Effector memory CD8-positive, alpha-beta T cell (primary cell): ENCODE measurements around the gene HMGCS1.

Source experiments
- ATAC-seq: fragments of 150-1000 bp; cut with Tn5 transposase; replicated peaks from 2 replicates; pipeline ENCODE4 v1.10.0; 2021; ENCODE audit warnings: mild to moderate bottlenecking, moderate library complexity
- DNase-seq, 3 experiments: peaks; one replicate each; pipeline ENCODE4 v3.0.0; 2021
- H3K27ac Mint-ChIP-seq, 2 donors: one replicate each; pipeline ENCODE4 v1.8.0; 2022; ENCODE audit warnings: mild to moderate bottlenecking in 2 of 2, mixed read lengths in 2 of 2, moderate library complexity in 2 of 2
- H3K27me3 Mint-ChIP-seq, 2 donors: one replicate each; pipeline ENCODE4 v1.8.0; 2022; ENCODE audit warnings: mixed read lengths in 2 of 2
- H3K36me3 Mint-ChIP-seq: one replicate; pipeline ENCODE4 v1.8.0; 2022; ENCODE audit warnings: mild to moderate bottlenecking, moderate library complexity, mixed read lengths; ENCODE audit not compliant: insufficient read depth
- H3K4me1 Mint-ChIP-seq, 2 donors: one replicate each; pipeline ENCODE4 v1.8.0; 2022; ENCODE audit warnings: low read depth in 2 of 2, mixed read lengths in 2 of 2
- H3K4me3 Mint-ChIP-seq, 2 donors: one replicate each; pipeline ENCODE4 v1.8.0; 2022; ENCODE audit warnings: mild to moderate bottlenecking in 2 of 2, mixed read lengths in 2 of 2, moderate library complexity in 2 of 2
- H3K9me3 Mint-ChIP-seq, 2 donors: one replicate each; pipeline ENCODE4 v1.8.0; 2022; ENCODE audit warnings: mixed read lengths in 2 of 2
- total RNA-seq, 9 experiments: gene quantifications; one replicate each; lab custom pipeline; 2026; lab: John Stamatoyannopoulos, UW

Gene HMGCS1
- total RNA-seq: 45.1 to 351 (median 118) reads per million in 9 experiments

DNA sequence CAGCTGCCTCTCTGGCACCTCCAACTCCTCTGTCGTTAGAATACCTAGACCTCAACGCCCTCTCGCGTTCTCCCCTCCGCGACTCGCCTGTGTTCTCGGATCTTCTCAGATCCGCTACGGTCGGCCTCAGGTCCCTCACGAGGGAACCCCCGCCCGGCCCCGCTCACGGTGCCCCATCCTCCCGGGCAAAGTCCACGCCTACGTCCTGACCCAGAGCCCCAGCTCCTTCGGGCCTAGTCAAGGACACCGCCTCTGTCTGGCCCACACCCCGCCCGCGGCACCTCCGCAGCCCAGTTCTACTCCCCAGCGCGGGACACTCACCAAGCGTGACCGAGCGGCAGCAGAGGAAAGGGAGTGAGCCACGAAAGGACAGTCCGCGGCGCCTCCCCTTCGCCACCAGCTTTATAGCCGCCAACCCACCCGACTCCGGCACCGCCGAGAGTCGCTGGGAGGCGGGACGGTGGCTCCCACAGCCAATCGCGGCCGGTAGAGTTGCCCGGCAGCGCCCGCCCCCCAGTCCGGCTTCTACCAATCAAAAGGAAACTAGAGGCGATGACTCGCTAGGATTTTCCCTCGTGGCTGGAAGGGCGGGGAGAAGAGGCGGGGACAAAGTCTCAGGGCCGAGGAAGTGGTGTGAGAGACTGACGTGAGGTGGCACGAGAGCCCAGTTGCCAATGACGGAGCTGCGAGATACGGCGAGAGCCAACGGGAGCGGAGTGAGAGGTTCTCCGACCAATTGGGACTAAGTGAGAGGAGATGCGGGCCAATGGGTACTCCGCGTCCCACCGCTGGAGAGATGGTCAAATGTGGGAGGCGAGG lies at the start of gene HMGCS1:
HMGCS1 (minus strand) TSS at position 378 of the 819 bp plus-strand sequence. CDS start 14,447 bp downstream, outside the sequence.
- peaks cover 24% of the 10 kb centered on the region for H3K36me3 Mint-ChIP-seq
- H3K27ac Mint-ChIP-seq: peak within 1 kb of the TSS; percentile 96 to 99
- peaks cover 0 to 2% of the 10 kb centered on the region in 2 donors for H3K9me3 Mint-ChIP-seq
- ATAC-seq: peak; percentile 86
- H3K27me3 Mint-ChIP-seq: peaks cover 8 to 21% of the 10 kb centered on the region in 2 donors
- DNase-seq: peak; percentile 98 to 99 (median 99)
- H3K4me1 Mint-ChIP-seq: peaks cover 23 to 30% of the 10 kb centered on the region in 2 donors
- peak within 1 kb of the TSS; percentile 92 to 93 for H3K4me3 Mint-ChIP-seq

DNA sequence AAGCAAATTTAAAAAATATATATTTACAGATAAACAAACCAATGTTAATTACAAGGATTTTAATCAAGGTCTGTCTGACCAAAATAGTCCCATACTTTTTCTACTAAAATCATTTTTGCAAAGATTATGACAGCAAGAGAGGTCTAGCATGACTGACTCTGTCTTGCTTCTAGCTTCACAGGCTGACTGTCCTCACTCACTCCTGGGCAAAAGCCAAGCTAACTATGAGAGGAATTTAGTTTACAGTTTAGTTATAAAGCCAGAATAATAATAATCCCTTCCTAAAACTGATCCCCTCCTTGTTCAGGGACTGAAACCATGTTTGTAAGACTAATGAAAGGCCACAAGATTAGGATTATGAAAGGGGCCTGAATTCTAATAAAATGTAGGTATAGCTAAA lies 45.5 kb upstream of the HMGCS1 start:
- Mint-ChIP-seq H3K4me3 (no peak overlapping the region), H3K9me3 (peaks cover 4 to 22% of the 10 kb centered on the region in 2 donors), H3K27ac (no peak overlapping the region), H3K27me3 (peaks cover 0 to 10% of the 10 kb centered on the region in 2 donors), H3K36me3 (no peaks in the 10 kb centered on the region), H3K4me1 (no peaks in the 10 kb centered on the region)
- DNase-seq: no peak
- no peak for ATAC-seq

DNA sequence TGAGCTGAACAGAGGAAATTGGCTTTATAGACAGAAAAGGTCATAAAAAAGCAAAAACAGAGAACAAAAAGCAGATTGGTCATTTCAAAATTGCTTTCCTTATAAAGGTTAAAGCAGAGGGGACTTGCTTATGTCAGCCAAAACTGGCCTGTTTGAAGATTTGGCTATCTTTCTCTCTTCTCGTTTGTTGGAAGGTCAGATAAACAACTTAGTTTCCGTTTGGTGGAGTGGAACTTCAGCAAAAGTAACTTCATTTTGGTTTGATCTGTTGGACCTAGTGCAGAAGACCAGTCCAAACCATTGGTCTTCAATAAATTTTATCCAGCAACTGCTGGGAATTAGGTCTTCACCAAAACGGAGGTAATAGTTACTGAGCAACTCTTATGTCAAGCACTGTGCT lies 45.1 kb upstream of the HMGCS1 start:
- Mint-ChIP-seq H3K4me1 (no peaks in the 10 kb centered on the region), H3K27ac (no peak overlapping the region), H3K4me3 (no peak overlapping the region), H3K9me3 (peaks cover 4 to 22% of the 10 kb centered on the region in 2 donors), H3K36me3 (no peaks in the 10 kb centered on the region), H3K27me3 (peaks cover 0 to 10% of the 10 kb centered on the region in 2 donors)
- no peak for DNase-seq
- no peak for ATAC-seq

DNA sequence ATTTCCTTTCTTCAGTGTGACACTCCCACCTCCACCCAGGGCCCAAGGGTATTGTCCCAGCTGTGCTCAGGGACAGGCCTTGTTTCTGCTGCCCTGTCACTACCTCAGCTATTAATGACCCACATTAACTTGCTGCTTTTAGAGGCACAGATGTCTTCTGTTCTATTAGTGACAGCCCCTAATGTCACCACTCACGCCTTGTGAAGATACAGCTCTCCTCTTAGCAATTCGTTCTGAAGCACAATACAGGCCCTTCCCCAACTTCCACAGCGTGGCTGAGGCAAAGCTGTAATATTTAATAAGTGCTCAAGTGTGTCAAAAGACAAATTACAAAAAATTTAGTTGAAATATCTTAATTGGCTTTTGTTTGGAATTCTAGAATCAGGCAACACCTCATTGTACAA lies 44.7 kb upstream of the HMGCS1 start:
- Mint-ChIP-seq H3K4me1 (no peaks in the 10 kb centered on the region), H3K36me3 (no peaks in the 10 kb centered on the region), H3K27me3 (peaks cover 0 to 10% of the 10 kb centered on the region in 2 donors)

DNA sequence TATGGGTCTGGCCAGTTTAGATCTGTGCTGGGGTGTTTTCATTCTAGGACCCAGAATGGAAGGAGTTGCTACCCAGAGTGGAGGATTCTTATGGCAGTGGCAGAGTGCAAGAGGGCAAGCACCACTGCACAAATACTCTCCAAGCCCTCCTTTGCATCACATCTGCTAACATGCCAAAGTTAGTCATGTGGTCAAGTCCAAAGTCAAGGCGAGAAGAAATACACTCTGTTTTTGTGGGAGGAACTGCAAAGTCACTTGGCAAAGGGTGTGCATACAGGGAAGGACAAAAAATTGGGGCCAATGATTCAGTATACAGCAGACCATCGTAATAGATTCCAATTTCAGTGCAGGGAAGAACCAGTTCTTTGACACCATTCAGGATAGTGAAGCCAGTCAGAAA lies 43.9 kb upstream of the HMGCS1 start:
- H3K4me1 Mint-ChIP-seq: no peaks in the 10 kb centered on the region
- DNase-seq (no peak), ATAC-seq (no peak)
- H3K27ac Mint-ChIP-seq: no peak overlapping the region
- no peak overlapping the region for H3K4me3 Mint-ChIP-seq
- no peaks in the 10 kb centered on the region for H3K36me3 Mint-ChIP-seq
- peaks cover 4 to 22% of the 10 kb centered on the region in 2 donors for H3K9me3 Mint-ChIP-seq
- peaks cover 0 to 10% of the 10 kb centered on the region in 2 donors for H3K27me3 Mint-ChIP-seq

More for the DNA sequence above, 44.7 kb upstream of the HMGCS1 start:
- H3K4me3 Mint-ChIP-seq: no peak overlapping the region
- no peak for DNase-seq
- H3K27ac Mint-ChIP-seq: no peak overlapping the region
- no peak for ATAC-seq
- H3K9me3 Mint-ChIP-seq: peaks cover 4 to 22% of the 10 kb centered on the region in 2 donors

DNA sequence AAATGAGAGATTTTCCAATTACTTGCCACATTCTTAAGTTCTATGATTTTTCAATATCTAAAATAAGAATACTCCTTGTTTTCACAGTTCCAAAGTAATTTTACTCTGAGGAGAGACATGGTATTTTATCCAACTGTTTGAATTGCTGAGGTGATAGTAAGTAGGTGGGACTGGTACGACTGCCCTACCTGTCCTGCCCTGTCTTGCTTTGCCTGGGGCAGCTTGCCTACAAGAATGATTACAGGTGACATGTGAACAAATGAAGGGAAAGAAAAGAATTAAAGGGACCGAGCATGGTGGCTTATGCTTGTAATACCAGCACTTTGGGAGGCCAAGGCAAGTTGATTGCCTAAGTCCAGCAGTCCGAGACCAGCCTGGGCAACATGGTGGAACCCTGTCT lies 41.6 kb upstream of the HMGCS1 start:
- DNase-seq: no peak
- ATAC-seq: no peak
- H3K36me3 Mint-ChIP-seq: no peaks in the 10 kb centered on the region
- no peak overlapping the region for H3K4me3 Mint-ChIP-seq
- H3K4me1 Mint-ChIP-seq: no peaks in the 10 kb centered on the region
- H3K27me3 Mint-ChIP-seq: peaks cover 9 to 19% of the 10 kb centered on the region in 2 donors
- no peak overlapping the region for H3K27ac Mint-ChIP-seq
- H3K9me3 Mint-ChIP-seq: peaks cover 2 to 6% of the 10 kb centered on the region in 2 donors

DNA sequence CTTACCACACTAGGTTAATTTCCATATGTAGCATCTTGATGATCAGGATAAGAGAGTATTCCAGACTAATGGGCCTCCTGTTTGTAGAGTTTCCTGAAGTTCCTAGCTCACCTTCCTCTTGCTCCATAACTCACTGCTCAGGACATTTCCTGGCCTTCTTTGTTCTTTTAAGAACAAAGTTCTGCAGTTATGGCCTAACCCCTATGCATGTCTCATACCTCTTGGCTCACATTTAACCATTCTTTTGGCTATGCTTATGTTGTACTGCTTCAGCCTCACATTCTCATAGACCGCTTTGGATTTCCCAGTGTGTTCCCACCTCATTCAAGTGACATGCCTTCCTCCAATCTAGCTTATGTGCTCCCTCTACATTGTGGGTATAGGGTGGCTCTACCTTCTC lies 40.5 kb upstream of the HMGCS1 start:
- no peak overlapping the region for H3K4me3 Mint-ChIP-seq
- H3K36me3 Mint-ChIP-seq: no peaks in the 10 kb centered on the region
- H3K9me3 Mint-ChIP-seq: peaks cover 0 to 6% of the 10 kb centered on the region in 2 donors
- ATAC-seq: no peak
- no peak overlapping the region for H3K27ac Mint-ChIP-seq
- peaks cover 16 to 24% of the 10 kb centered on the region in 2 donors for H3K27me3 Mint-ChIP-seq
- no peaks in the 10 kb centered on the region for H3K4me1 Mint-ChIP-seq
- no peak for DNase-seq

DNA sequence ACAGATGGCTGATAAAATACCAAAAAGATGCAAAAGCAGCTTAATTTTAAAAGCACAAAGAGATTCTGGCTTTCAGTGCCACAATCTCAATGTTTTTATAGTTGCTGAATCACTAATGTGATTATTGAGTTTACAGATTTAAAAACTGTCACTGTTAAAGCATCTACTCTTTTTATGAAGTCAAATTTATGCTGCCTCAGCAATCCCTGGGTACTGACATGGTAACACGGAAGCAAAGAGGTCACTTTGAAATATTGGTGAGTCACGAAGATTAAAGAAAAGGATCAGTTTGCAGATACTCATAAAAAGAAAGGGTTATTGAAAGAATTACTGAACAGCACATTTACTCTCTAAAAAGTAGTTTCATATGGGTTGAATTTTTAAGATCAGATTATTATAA lies 39.7 kb upstream of the HMGCS1 start:
- H3K27ac Mint-ChIP-seq: no peak overlapping the region

DNA sequence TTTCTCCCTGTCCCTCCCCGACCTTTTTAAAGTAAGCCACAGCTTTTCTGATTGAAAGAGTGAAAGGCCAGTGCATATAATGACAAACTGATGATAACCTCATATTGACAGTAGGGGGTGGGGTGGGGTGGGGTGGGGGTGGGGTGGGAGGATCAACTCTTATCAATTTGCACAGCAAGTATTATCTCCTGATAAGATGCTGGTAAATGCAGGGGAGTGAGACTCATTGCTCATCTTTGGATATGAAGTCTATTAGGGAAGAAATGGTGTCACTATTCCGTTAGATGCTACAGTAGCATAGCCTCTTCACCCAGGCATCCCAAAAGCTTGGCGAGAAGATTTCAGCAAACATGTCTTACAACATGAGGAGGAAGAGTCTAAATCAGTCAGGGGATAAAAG lies 38.9 kb upstream of the HMGCS1 start:
- Mint-ChIP-seq H3K27me3 (peaks cover 16 to 30% of the 10 kb centered on the region in 2 donors), H3K36me3 (no peaks in the 10 kb centered on the region), H3K4me3 (no peak overlapping the region), H3K9me3 (peaks cover 0 to 5% of the 10 kb centered on the region in 2 donors), H3K4me1 (no peaks in the 10 kb centered on the region), H3K27ac (no peak overlapping the region)
- DNase-seq: no peak
- no peak for ATAC-seq

More for the DNA sequence above, 39.7 kb upstream of the HMGCS1 start:
- Mint-ChIP-seq H3K4me3 (no peak overlapping the region), H3K9me3 (peaks cover 0 to 6% of the 10 kb centered on the region in 2 donors), H3K36me3 (no peaks in the 10 kb centered on the region), H3K4me1 (no peaks in the 10 kb centered on the region), H3K27me3 (peaks cover 16 to 31% of the 10 kb centered on the region in 2 donors)
- no peak for DNase-seq
- no peak for ATAC-seq

DNA sequence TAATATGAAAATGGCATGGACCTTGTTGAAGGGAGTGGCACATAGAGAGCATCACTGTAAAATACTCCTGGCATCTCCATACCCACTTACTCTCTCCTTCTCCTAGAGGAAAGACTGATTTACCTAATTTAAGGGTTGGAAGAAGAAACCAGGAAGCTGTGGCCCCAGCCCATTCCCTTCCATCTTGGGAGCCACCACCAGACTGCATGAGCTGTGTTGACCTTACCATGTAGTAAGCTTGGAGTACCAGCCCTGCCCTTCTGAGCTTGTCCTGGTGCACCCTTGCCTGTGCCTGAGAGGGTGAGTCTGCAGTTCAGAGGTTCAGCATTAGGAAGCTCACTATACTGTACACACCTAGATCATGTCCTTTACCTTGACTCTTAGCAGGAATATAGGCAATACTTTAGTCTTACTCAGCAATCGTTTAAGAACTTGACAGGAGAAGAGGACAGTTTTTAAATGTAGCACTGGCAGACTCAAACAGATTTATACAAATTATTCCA lies 35.7 kb upstream of the HMGCS1 start:
- Mint-ChIP-seq H3K9me3 (no peaks in the 10 kb centered on the region), H3K36me3 (no peaks in the 10 kb centered on the region), H3K4me1 (no peaks in the 10 kb centered on the region), H3K27me3 (peaks cover 23 to 28% of the 10 kb centered on the region in 2 donors), H3K4me3 (no peak overlapping the region), H3K27ac (no peak overlapping the region)
- DNase-seq: no peak
- no peak for ATAC-seq

DNA sequence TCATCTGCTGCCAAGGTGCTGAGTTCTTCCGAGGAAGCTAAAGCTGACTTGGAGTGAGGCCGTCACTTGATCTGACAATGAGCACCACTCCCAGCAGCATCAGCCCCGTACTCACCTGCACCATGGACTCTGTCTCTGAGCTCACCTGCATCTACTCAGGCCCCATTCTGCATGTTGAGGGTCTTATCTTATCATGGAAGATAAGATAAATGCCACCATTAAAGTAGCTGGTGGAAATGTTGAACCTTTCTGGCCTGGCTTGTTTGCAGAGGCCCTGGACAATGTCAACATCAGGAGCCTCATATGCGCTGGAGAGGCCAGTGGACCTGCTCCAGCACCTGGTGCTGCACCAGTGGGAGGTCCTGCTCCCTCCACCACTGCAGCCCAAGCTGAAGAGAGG lies 35.0 kb upstream of the HMGCS1 start:
- ATAC-seq (no peak), DNase-seq (no peak)
- peaks cover 30 to 35% of the 10 kb centered on the region in 2 donors for H3K27me3 Mint-ChIP-seq
- H3K36me3 Mint-ChIP-seq: no peaks in the 10 kb centered on the region
- H3K4me3 Mint-ChIP-seq: no peak overlapping the region
- no peak overlapping the region for H3K27ac Mint-ChIP-seq
- no peaks in the 10 kb centered on the region for H3K9me3 Mint-ChIP-seq
- H3K4me1 Mint-ChIP-seq: no peaks in the 10 kb centered on the region

DNA sequence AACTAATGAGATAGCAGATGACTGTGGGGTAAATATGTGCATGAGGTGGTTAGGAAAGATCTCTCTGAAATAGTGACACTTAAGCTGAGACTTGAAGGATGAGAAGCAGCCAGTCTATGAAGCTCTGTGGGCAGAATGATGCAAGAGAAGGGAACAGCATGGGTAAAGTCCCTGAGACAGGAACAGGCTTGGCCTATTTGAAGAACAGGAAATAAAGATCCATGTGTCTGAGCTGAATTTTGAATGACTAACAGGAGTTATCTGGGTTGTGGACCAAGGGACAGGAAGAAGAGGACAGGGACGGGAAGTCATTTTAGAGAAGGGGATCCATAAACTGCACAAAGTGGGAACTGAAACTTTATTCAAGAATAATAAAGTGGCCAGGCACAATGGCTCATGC lies 25.6 kb upstream of the HMGCS1 start:
- Mint-ChIP-seq H3K36me3 (no peaks in the 10 kb centered on the region), H3K4me1 (no peaks in the 10 kb centered on the region), H3K27ac (no peak overlapping the region), H3K27me3 (peaks cover 35 to 43% of the 10 kb centered on the region in 2 donors), H3K4me3 (no peak overlapping the region), H3K9me3 (peaks cover 5 to 10% of the 10 kb centered on the region in 2 donors)
- DNase-seq (no peak), ATAC-seq (no peak)

DNA sequence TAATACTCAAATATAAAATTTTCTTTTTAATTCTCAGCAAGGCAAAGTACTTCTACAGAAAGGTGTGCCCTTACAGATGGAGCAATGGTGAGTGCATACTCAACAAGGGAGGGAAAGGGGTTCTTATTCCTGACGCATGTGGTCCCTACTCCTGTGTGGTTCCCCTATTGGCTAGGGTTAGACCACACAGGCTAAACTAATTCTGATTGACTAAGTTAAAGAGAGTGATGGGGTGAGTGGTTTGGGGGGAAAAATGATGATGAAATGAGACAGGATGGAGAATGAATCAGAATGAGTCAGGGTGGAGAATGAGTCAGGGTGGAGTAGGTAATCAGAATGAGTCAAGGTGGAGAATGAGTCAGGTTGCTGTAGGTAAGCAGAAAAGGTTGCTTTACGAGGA lies 22.9 kb upstream of the HMGCS1 start:
- H3K9me3 Mint-ChIP-seq: peaks cover 5 to 10% of the 10 kb centered on the region in 2 donors
- H3K36me3 Mint-ChIP-seq: no peaks in the 10 kb centered on the region
- DNase-seq (no peak), ATAC-seq (no peak)
- no peak overlapping the region for H3K4me3 Mint-ChIP-seq
- H3K27ac Mint-ChIP-seq: no peak overlapping the region
- H3K27me3 Mint-ChIP-seq: peaks cover 30 to 34% of the 10 kb centered on the region in 2 donors
- H3K4me1 Mint-ChIP-seq: no peaks in the 10 kb centered on the region

DNA sequence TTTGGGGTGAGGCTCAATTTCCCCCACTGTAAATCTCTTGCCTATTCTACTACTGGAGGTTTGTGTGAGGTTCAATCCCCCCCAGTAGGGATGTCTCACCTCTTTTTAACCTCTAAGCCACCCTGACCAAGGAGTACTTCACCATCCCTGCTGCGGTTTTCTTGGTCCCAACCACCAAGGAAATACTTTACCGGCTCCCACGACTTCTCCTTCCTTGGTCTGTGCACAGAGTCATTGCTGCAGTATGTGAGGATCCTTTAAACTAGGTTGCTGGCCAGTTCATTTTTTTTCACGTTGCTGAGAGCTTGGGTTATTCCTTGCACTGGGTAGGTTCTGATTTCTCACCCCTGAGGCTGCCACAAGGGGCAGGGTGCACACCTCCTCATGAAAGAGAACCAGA lies 22.5 kb upstream of the HMGCS1 start:
- Mint-ChIP-seq H3K4me3 (no peak overlapping the region), H3K36me3 (no peaks in the 10 kb centered on the region), H3K27me3 (peaks cover 30 to 34% of the 10 kb centered on the region in 2 donors), H3K4me1 (no peaks in the 10 kb centered on the region), H3K9me3 (peaks cover 5 to 10% of the 10 kb centered on the region in 2 donors), H3K27ac (no peak overlapping the region)
- DNase-seq (no peak), ATAC-seq (no peak)
